GM19468 (cell line): Measurements from ENCODE around the gene ZNF579.

Experiments
- ATAC-seq: cut with Tn5 transposase; IDR thresholded peaks from one replicate; pipeline ENCODE4 v1.9.1; 2021; ENCODE audit warnings: mild to moderate bottlenecking, moderate library complexity, moderate number of reproducible peaks; ENCODE audit not compliant: unreplicated experiment; ENCODE audit errors: extremely low read depth

The ZNF579 gene, protein sequence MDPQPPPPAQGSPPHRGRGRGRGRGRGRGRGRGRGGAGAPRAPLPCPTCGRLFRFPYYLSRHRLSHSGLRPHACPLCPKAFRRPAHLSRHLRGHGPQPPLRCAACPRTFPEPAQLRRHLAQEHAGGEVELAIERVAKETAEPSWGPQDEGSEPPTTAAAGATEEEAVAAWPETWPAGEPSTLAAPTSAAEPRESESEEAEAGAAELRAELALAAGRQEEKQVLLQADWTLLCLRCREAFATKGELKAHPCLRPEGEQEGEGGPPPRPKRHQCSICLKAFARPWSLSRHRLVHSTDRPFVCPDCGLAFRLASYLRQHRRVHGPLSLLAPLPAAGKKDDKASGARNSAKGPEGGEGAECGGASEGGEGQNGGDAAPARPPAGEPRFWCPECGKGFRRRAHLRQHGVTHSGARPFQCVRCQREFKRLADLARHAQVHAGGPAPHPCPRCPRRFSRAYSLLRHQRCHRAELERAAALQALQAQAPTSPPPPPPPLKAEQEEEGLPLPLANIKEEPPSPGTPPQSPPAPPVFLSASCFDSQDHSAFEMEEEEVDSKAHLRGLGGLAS

DNA sequence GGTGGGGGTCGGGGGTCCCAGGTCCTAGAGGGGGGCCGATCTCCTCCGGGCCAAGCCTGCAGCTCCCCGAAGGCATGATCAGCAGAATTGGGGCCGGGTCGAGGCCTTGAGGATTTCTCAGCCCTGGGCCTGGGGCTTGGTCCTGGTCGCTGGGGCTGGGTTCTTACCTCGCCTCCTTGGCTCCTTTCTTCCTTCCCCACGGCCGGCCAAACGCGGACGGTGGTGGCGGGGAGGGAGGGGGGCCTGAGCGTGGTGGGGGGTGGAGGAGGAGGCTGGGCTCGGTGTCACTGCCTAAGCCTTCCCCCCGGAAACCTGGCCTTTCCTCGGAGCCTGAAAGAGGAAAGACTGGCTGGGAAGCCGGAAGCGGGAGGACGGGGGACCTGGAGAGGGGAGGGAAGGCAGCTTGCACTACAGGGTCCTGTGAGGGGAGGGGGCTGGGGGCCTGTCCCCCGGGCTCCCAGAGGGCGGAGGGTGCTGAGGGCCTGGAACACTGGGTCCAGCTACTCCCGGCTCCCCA is at the start of gene ZNF579:
Gene ZNF579, minus strand, starts transcription at position 221 of the 517 bp plus-strand sequence. CDS start 1,209 bp downstream, outside the sequence.
- ATAC-seq: no peak

DNA sequence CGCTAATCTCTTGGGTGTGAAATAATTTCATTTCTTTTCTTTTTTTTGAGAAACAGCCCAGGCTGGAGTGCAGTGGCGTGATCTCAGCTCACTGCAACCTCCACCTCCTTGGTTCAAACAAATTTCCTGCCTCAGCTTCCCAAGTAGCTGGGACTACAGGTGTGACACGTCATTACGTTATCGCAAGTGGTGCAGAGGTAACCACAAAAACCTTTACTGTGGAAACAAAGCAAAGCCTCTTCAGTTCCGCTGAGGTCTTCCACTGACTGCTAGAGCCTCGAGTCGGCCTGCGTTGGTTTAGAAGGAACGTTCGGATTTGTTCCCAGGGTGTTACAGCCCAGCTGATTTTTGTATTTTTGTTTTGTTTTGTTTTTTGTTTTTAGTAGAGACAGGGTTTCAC is 45.7 kb upstream of the ZNF579 start:
- no peak for ATAC-seq

DNA sequence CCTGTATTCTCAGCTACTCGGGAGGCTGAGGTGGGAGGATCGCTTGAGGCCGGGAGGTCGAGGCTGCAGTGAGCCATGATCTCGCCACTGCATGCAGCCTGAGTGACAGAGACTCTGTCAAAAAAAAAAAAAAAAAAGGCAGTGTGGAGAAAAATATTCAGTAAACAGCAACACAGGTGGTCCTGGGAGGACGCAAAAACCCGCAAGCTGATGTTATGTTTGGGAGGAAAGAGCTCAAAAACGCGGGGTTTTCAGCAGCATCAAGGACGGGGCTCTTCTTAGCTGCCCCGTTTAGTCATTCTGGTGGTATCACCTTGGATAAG is 44.3 kb upstream of the ZNF579 start:
- ATAC-seq: no peak

DNA sequence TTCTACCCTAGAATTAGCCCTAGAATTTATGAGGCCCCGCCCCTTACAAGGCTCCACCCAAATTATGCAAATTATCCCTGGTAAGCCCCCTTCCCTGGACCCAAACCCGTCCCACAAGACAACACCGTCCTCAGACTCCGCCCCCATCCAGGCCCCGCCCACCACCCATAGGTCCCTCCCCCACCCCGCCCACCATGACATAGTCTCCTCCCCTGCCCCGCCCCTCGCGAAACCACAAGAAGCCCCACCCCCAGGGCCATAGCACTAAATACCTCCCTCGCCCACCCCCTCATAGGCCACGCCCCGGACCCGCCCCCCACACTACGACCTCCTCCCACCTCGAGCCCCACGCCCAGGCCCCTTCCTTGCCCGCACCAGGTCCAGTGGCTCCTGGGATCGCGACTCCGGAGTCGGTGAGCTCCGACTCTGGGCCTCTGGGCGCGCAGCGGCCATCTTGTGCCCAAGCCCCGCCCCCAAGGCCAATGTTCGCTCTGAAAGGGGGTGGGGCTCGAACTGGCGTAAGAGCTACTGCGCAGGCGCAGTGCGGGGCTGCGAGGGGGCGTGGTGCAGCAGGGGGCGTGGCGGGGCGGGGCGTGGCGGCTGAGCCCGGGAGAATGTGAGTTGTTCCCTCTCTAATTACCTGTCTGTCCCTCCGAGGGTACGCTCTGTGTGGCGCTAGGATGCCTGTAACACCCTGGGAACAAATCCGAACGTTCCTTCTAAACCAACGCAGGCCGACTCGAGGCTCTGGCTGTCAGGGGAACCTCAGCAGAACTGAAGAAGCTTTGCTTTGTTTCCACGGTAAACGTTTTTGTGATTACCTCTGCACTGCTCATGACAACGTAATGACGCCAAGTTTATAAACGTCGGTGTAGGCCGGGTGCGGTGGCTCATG is 43.7 kb upstream of the ZNF579 start, which contains the start of gene ZNF784:
Gene ZNF784, minus strand, starts transcription at position 458 of the 895 bp plus-strand sequence. Its CDS starts 5 bp downstream, at position 453.
- no peak for ATAC-seq

DNA sequence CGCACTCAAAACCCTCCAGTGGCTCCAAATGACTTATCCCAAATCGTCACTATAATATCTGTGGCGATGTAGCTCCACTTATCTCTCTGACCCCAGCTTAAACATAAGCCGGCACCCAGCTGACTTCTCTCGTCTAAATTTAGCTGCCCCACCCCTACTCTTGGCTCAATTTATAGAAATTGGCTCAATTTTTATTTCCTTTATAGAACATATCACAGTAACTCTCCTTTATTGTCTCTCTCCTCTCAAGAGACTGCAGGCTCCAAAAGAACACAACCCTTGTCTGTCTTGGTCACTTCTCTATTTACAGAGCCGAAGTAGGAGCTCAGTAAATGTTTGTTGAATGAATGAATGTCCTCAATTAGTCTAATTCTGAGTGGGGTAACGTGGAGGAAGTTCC is 42.9 kb upstream of the ZNF579 start:
- no peak for ATAC-seq

DNA sequence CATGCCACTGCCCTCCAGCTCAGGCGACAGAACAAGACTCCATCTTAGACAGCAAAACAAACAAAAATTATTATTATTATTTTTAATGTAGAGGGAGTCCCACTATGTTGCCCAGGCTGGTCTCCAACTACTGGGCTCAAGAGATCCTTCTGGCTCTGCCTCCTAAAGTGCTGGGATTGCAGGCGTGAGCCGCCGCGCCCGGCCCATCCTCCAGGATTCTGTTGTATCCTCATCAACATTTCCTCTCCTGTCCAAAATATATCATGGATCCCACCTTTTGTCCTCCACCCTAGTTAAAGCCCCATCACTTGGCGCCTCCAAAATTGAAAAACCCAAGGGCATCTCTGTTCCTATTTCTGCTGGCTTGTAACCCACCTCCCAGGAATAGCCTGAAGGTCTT is 42.5 kb upstream of the ZNF579 start:
- ATAC-seq: no peak

DNA sequence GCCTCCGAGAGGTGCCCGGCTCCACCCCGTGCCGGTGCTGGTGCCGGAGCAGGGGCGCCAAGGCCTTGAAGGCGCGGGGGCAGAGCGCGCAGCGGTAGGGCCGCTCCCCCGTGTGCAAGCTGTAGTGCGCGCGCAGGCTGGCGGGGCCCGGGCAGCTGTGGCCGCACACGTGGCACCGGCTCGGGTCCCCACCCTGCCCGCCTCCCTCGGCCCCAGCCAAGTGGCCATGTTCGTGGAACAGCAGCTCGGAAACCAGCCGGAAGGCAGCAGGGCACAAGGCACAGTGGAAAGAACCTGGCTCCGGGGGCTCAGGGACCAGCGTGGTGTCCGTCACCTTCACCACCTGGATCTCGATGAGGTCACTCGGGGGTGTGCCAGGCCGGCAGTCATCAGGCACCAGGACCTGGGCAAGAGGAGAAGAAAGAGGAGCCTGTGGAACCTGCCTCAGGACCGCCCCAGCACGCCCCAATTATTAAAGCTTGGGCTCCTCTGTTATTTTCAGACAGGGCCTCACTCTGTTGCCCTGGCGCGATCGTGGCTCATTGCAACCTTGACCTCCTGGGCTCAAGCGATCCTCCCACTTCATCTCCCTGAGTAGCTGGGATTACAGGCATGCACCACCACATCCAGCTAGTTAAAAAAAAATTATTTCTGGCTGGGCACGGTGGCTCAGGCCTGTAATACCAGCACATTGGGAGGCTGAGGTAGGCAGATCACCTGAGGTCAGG is 41.8 kb upstream of the ZNF579 start:
- ATAC-seq: no peak

DNA sequence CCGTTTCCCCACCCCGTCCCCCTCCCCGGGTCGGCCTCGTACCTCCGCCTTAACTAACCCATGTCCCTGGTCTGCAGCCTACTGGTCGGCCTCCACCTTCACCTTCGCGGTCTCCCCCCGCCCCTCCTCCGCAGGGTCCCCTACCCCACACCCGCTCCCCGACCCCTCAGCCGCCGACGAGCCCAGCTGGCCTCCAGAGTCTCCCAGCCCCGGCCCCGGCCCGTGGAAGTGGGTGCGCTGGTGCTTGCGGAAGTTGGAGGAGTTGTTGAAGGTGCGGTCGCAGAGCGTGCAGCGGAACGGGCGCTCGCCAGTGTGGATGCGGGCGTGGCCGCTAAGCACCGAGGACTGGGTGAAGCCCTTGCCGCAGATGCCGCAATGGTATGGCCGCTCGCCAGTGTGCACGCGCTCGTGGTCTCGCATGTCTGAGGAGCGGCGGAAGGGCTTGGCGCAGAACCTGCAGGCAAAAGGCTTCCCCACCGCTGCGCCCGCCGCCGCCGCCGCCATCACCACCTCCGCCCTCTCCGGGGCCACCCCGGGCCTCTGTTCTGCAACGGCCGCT is 41.1 kb upstream of the ZNF579 start:
- no peak for ATAC-seq

DNA sequence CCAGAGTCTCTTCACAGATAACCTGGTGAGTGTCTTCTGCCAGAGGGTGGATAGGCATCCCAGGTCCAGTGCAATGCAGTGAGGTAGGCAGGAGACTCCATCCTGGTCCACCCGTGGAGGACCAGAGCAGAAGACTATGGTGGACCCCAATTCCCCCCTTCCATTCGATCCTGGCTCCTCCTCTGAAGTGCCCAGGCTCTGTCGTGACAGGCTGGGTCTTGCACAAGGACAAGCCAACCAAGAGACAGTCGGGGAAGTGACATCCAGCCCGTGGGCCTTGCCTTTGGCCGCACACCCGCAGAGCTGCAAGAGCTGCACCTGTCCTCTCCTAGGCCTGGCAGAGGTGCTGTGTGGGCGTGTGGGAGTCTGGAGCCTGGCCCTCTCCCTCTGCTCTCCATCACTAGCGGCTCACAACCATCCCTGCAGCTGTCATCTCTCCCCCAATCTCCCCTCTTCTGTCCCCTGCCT is 40.6 kb upstream of the ZNF579 start:
- ATAC-seq: no peak

DNA sequence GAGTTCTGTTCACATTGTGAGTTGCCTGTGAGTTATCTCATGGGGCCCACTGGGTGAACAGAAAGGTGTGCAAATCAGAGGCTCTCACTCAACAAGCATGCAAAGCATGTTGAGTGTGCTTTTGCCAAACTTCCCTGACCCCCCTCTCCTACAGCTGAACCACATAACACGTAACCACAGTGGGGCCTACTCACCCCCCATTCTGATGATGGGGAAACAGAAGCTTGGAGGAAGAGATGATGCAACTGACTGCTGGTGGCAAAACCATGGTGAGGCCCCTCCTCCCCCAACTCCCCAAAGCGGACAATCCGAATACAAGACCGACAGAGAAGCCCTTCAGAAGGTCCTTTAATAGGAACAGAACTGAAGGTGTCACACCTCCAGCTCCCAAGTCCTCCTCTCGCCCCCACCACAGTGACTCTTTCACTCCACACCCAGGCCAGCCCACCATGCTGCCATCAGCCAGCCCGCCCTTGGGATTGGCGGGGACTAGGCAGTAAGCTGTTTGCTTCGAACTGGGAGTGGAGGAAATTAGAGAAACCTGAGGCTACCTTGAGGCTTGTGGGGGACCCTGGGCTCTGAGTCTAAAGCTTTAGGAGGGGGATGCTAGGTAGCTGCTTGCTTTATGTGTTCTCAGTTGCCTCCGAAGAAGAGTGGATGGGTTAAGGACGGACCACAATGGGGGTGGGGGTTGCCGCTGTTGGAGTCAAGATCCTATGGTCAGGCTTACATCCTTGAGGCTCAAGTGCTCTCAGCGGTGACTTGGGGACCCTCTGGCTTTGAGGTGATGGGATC is 40.0 kb upstream of the ZNF579 start:
- ATAC-seq: no peak

DNA sequence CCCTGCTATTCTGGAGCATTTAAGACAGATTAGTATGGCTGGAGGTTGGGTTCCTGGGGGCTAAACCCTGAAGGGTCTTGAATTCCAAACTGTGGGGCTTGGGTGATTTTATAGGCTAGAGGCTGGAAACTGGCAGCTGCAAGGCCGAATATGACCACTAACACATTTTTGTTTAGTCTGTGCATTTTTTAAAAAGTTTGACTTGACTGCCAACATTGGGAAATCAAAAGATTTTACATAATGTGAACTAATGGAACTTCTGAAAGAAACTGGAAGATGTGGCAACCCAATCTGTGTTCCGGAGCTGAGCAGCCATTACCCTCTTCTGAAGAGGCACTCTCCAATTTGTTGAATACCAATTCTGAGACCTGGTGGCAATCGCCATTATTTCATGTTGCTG is 38.6 kb upstream of the ZNF579 start:
- no peak for ATAC-seq

DNA sequence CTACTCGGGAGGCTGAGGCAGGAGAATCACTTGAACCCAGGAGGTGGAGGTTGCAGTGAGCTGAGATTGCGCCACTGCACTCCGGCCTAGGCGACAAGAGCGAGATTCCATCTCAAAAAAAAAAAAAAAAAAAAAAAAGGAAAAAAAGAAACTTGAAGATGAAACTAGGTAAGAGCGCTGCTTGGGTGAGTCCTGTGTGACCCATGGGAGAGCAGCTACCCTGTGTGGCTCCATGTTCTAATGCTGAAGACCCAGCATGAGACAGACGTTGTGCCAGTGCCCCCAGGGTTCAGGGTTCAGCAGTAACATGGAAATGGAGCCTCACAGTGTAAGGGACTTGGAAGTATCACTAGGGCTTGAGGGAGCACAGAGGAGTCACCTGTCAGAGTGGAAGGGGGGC is 37.8 kb upstream of the ZNF579 start:
- ATAC-seq: no peak

DNA sequence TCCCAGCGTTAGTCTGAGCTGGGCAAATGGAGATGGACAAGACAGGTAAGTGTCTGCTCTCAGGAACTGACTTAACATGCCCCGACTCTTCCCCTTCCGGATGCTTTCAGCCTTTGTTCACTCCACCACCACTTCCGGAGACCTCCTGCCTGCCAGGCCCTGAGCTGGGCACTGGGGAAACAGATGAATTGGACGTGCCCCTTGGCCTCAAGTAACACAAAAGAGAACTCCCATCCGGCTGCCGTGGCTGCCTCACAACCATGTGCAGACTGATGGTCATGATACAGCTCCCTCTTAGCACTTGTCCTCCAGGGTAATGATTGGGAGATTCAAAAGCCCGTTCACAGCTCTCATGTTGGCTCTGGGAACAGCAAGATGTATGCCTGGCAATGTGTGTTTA is 36.8 kb upstream of the ZNF579 start:
- ATAC-seq: no peak

DNA sequence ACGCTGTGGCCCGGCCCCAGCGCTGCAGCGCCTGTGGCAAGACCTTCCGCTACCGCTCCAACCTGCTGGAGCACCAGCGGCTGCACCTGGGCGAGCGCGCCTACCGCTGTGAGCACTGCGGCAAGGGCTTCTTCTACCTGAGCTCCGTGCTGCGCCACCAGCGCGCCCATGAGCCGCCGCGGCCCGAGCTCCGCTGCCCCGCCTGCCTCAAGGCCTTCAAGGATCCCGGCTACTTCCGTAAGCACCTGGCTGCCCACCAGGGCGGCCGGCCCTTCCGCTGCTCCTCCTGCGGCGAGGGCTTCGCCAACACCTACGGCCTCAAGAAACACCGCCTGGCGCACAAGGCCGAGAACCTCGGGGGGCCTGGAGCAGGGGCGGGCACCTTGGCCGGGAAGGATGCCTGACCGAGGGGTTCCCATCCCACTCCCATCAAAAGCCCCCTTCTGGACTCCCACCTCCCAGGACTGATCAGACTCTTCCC is 35.8 kb upstream of the ZNF579 start:
- no peak for ATAC-seq

DNA sequence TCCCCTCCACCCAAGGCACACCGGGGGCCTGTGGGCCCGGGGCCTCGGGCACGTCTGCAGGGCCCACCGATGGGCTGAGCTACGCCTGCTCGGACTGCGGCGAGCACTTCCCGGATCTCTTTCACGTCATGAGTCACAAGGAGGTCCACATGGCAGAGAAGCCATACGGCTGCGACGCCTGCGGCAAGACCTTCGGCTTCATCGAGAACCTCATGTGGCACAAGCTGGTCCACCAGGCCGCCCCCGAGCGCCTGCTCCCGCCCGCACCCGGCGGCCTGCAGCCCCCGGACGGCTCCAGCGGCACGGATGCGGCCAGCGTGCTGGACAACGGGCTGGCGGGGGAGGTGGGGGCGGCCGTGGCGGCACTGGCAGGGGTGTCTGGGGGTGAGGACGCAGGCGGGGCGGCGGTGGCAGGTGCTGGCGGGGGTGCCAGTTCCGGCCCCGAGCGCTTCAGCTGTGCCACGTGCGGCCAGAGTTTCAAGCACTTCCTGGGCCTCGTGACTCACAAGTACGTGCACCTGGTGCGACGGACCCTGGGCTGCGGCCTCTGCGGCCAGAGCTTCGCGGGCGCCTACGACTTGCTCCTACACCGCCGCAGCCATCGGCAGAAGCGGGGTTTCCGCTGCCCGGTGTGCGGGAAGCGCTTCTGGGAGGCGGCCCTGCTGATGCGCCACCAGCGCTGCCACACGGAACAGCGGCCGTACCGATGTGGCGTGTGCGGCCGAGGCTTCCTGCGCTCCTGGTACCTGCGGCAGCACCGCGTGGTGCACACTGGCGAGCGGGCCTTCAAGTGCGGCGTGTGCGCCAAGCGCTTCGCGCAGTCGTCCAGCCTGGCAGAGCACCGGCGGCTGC is 35.1 kb upstream of the ZNF579 start:
- no peak for ATAC-seq

DNA sequence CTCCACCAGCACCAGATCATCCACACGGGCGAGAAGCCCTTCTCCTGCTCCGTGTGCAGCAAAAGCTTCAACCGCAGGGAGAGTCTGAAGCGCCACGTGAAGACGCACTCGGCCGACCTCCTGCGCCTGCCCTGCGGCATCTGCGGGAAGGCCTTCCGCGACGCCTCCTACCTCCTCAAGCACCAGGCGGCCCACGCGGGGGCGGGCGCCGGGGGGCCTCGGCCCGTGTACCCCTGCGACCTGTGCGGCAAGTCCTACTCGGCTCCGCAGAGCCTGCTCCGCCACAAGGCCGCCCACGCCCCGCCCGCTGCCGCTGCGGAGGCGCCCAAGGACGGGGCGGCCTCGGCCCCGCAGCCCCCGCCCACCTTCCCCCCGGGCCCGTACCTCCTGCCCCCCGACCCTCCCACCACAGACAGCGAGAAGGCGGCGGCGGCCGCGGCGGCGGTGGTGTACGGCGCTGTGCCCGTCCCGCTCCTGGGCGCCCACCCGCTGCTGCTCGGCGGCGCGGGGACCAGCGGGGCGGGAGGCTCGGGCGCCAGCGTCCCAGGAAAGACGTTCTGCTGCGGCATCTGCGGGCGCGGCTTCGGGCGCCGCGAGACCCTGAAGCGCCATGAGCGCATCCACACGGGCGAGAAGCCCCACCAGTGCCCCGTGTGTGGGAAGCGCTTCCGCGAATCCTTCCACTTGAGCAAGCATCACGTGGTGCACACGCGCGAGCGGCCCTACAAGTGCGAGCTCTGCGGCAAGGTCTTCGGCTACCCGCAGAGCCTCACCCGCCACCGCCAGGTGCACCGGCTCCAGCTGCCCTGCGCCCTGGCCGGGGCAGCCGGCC is 34.3 kb upstream of the ZNF579 start:
- no peak for ATAC-seq
